ENCODE measurements around the gene MYO18B. TPM values are rescaled to one million over a fixed set of nuclear protein-coding genes. Genes with fewer than 3 reads are reported as not detected.

Gene MYO18B
- total and polyA plus RNA-seq, 2 donors (not counting 3 experiments of a cell fraction or from before 2014, with no cell fraction given) = 0.01 TPM; not detected in 1

GRCh38 chr22:25786165-25786564 lies 44.2 kb downstream of the MYO18B start:
- DNase-seq (ENCODE audit: low read depth, low spot score) (no peak), FAIRE-seq (no peak)
- ChIA-PET CTCF (no interaction called here), POLR2A (no interaction called here)
- H3K27ac ChIP-seq (ENCODE audit: insufficient read depth, low read depth, low read length) = no peak overlapping the region
- no TSS peak for BruUV-seq (replicated peaks)
- H3K9ac ChIP-seq (replicated peaks; ENCODE audit: extremely low read depth, insufficient read depth, low read length) = no peak overlapping the region
- dilution Hi-C loops (cut with MboI; ENCODE audit: extremely low pct_ligation_motif_present, low sequenced_read_pairs) = no loop called here
- H3K36me3 ChIP-seq (ENCODE audit: control insufficient read depth in 2 of 2, extremely low read depth in 1 of 2, insufficient read depth in 2 of 2, low read length in 2 of 2) = no peaks in the 10 kb centered on the region
- H3K4me1 ChIP-seq (ENCODE audit: control insufficient read depth, extremely low read depth, insufficient read depth, low read length) = no peaks in the 10 kb centered on the region
- H4K20me1 ChIP-seq (replicated peaks; ENCODE audit: control insufficient read depth, extremely low read depth, insufficient read depth, low read length) = no peaks in the 10 kb centered on the region
- peaks cover 1 to 5% of the 10 kb centered on the region in 2 experiments for H3K27me3 ChIP-seq (ENCODE audit: control insufficient read depth in 2 of 2, insufficient read depth in 2 of 2, low read length in 2 of 2)
- no peak overlapping the region for H2AFZ ChIP-seq (ENCODE audit: low read depth, low read length)
- no peaks in the 10 kb centered on the region for H3K9me3 ChIP-seq (replicated peaks; ENCODE audit: control insufficient read depth, insufficient read depth, low read length)
- intact Hi-C loops (cut with micrococcal nuclease) = no loop called here
- no peaks in the 10 kb centered on the region for H3K9me1 ChIP-seq (replicated peaks; ENCODE audit: control insufficient read depth, extremely low read depth, insufficient read depth, low read length)
- TF ChIP-seq POLR2AphosphoS5 (IDR thresholded peaks at IDR 0.05; ENCODE audit: insufficient read depth, low read depth, low read length) (no peak), POLR2A (IDR thresholded peaks at IDR 0.05; ENCODE audit: low read depth, low read length) (no peak), MAX (IDR thresholded peaks at IDR 0.05; ENCODE audit: insufficient read depth, insufficient read length) (no peak), MYC (IDR thresholded peaks at IDR 0.05; ENCODE audit: low read depth, low read length) (no peak), GATA2 (IDR thresholded peaks at IDR 0.05; ENCODE audit: insufficient read depth, insufficient read length, low read depth, low read length) (no peak), CTCF (IDR thresholded peaks at IDR 0.05; ENCODE audit: extremely low read depth in 1 of 2, insufficient read depth in 1 of 2, low read depth in 1 of 2, low read length in 2 of 2) (no peak), JUN (IDR thresholded peaks at IDR 0.05; ENCODE audit: borderline replicate concordance, insufficient read depth, insufficient read length, low read depth) (no peak), FOS (IDR thresholded peaks at IDR 0.05; ENCODE audit: borderline replicate concordance, insufficient read depth, low read length) (no peak), EZH2 (IDR thresholded peaks at IDR 0.05; ENCODE audit: borderline replicate concordance, low read depth, low read length, severe bottlenecking) (no peak)
- H3K79me2 ChIP-seq (ENCODE audit: control insufficient read depth, insufficient read depth, low read length) = no peaks in the 10 kb centered on the region
- H3K4me3 ChIP-seq (replicated peaks in 1 of 3; ENCODE audit: insufficient read depth in 1 of 3, low read depth in 1 of 3, low read length in 3 of 3) = no peak overlapping the region
- no peak overlapping the region for H3K4me2 ChIP-seq (ENCODE audit: insufficient read depth, low read length)

All from endothelial cell of umbilical vein (primary cell).